DND-41 (cell line): Measurements from ENCODE around the gene PHTF1.

Source experiments
- EZH2 ChIP-seq: IDR thresholded peaks from 3 replicates; pipeline ENCODE4 v1.6.1; 2012; ENCODE audit warnings: borderline replicate concordance, low read depth, mild to moderate bottlenecking, moderate library complexity, low read length, inconsistent platforms; ENCODE audit not compliant: severe bottlenecking
- TF ChIP-seq, protein P1 (sequence below): IDR thresholded peaks from 2 replicates; pipeline ENCODE4 v1.5.1; 2012; ENCODE audit warnings: borderline replicate concordance, low read length, moderate library complexity, mild to moderate bottlenecking; ENCODE audit not compliant: poor library complexity, severe bottlenecking; ENCODE audit errors: extremely low read depth

DNA sequence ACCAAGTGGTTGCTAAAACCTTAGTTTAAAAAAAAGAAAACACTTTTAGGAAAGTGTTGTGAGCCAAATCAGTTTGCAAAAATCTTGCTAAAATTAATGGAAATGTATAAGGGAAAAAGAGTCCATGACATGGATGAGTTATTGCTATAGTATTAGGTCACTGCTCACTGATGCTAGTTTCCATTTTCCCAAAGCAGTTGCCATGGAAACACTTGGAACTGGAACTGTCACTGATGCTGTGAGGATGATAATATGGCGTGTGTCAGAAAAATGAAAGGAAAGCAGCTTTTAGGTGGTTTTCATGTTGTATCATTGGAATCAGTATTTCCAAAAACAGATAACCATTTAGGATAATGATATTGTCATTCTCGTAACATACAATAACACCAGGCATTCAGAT lies 104.4 kb downstream of the PHTF1 start:
- TF ChIP-seq, protein P1, sequence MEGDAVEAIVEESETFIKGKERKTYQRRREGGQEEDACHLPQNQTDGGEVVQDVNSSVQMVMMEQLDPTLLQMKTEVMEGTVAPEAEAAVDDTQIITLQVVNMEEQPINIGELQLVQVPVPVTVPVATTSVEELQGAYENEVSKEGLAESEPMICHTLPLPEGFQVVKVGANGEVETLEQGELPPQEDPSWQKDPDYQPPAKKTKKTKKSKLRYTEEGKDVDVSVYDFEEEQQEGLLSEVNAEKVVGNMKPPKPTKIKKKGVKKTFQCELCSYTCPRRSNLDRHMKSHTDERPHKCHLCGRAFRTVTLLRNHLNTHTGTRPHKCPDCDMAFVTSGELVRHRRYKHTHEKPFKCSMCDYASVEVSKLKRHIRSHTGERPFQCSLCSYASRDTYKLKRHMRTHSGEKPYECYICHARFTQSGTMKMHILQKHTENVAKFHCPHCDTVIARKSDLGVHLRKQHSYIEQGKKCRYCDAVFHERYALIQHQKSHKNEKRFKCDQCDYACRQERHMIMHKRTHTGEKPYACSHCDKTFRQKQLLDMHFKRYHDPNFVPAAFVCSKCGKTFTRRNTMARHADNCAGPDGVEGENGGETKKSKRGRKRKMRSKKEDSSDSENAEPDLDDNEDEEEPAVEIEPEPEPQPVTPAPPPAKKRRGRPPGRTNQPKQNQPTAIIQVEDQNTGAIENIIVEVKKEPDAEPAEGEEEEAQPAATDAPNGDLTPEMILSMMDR, result no peak
- no peak for TF ChIP-seq EZH2
